ENCODE results near the gene PLEKHA5. TPM values are rescaled to one million over a fixed set of nuclear protein-coding genes. Genes with fewer than 3 reads are reported as not detected.

PLEKHA5 gene
- polyA plus RNA-seq, 1 of the 3 experiments (the other 2 are of a cell fraction), result 7.1 TPM

DNA sequence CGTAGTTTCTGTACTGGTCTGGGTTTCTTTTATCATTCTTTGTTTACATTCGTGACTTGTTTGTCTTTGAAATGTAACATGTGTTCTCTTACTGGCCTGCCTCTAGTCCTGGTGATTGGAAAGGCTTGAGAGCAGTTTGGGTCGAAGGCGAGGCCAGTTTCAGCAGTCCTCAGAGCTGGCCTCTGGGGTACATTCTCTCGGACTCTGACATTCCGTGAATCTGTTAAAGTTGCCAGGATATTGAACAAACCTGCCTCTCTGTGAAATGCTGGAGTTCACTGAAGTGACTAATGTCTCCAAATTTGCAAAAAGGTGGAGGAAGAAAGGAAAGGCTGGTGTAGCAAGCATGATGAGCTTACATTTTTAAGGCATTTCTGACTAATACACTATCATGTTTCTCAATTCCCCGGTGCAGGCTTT, 1.5 kb downstream of the PLEKHA5 start:
- Histone ChIP-seq H2AFZ (ENCODE audit: low read depth) (peak overlapping the region; percentile 38), H3K36me3 (replicated peaks in 1 of 2; ENCODE audit: control insufficient read depth in 1 of 2, insufficient read depth in 2 of 2, low read length in 1 of 2) (peaks cover 3 to 20% of the 10 kb centered on the region in 2 experiments), H3K4me3 (ENCODE audit: low read depth in 2 of 2, low read length in 1 of 2) (peak overlapping the region; percentile 78 to 91), H3K9me2 (no peaks in the 10 kb centered on the region), H3K4me1 (ENCODE audit: control insufficient read depth in 1 of 2, insufficient read depth in 2 of 2, low read depth in 1 of 2, low read length in 1 of 2) (peaks cover 3 to 11% of the 10 kb centered on the region in 2 experiments; a peak in 2 of 4 replicates), H3K27me3 (ENCODE audit: insufficient read depth) (no peaks in the 10 kb centered on the region), H3K79me2 (ENCODE audit: insufficient read depth) (peaks cover 46% of the 10 kb centered on the region), H3K9me3 (0 out of 2 replicates have a peak, but pooled peaks cover 5% of the 10 kb centered on the region), H3K4me2 (peak overlapping the region; percentile 91), H3K27ac (ENCODE audit: low read depth in 2 of 2, low read length in 1 of 2) (peak overlapping the region; percentile 55 to 74), H3F3A (replicated peaks; ENCODE audit: insufficient read depth) (peaks cover 22% of the 10 kb centered on the region), H3K9ac (peak overlapping the region; percentile 68), H4K20me1 (ENCODE audit: insufficient read depth) (no peaks in the 10 kb centered on the region)
- DNase-seq, result peak; percentile 35
- no peak for TF ChIP-seq RAD21 (IDR thresholded peaks at IDR 0.05; ENCODE audit: low read length)
- peak; percentile 28; the same call in 1 of the 2 replicates for TF ChIP-seq SIN3A (IDR thresholded peaks at IDR 0.05; ENCODE audit: borderline replicate concordance, low read depth, low read length)
- no peak for TF ChIP-seq GATA2 (CRISPR knock-in tag; IDR thresholded peaks at IDR 0.05)
- no peak for TF ChIP-seq MEF2A (IDR thresholded peaks at IDR 0.05; ENCODE audit: borderline replicate concordance, low read depth)
- WGBS (ENCODE audit: low lambda C conversion rate), result 2% methylated on average over 7 of the region's 7 CpGs
- ChIA-PET POLR2A (no interaction called here), CTCF (interaction anchor here (0.7 to 0.8 kb wide), 2 partner anchors 51 to 133 kb away, joined by 3 read pairs; no protein-coding TSS in a partner anchor)

DNA sequence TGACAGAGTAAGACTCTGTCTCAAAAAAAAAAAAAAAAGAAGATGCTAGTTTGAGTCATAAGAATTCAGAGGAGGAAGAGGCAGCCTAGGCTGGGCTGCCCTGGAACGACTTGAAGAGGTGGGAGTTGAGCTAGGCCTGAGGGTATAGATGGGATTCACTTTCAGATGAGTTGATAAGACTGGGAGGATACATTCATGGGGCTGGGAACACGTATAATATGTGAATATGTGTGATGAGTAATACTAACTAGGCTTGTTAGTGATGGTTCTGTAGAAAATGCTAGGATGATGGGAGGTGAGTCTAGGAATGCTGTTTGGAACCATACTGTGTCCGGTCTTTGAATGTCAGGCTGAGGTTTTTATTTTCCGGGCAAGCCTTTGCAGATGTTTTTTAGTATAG, 9.0 kb downstream of the PLEKHA5 start:
- H4K20me1 ChIP-seq (ENCODE audit: insufficient read depth), result no peaks in the 10 kb centered on the region
- H3K36me3 ChIP-seq (replicated peaks in 1 of 2; ENCODE audit: control insufficient read depth in 1 of 2, insufficient read depth in 2 of 2, low read length in 1 of 2), result peaks cover 7 to 21% of the 10 kb centered on the region in 2 experiments
- TF ChIP-seq, protein P1, sequence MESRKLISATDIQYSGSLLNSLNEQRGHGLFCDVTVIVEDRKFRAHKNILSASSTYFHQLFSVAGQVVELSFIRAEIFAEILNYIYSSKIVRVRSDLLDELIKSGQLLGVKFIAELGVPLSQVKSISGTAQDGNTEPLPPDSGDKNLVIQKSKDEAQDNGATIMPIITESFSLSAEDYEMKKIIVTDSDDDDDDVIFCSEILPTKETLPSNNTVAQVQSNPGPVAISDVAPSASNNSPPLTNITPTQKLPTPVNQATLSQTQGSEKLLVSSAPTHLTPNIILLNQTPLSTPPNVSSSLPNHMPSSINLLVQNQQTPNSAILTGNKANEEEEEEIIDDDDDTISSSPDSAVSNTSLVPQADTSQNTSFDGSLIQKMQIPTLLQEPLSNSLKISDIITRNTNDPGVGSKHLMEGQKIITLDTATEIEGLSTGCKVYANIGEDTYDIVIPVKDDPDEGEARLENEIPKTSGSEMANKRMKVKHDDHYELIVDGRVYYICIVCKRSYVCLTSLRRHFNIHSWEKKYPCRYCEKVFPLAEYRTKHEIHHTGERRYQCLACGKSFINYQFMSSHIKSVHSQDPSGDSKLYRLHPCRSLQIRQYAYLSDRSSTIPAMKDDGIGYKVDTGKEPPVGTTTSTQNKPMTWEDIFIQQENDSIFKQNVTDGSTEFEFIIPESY (IDR thresholded peaks at IDR 0.05; ENCODE audit: borderline replicate concordance, low read depth), result no peak
- TF ChIP-seq ELF1 (IDR thresholded peaks at IDR 0.05) (no peak), SMC3 (IDR thresholded peaks at IDR 0.05; ENCODE audit: low read depth, low read length) (no peak), GABPA (IDR thresholded peaks at IDR 0.05; ENCODE audit: low read depth) (no peak), POLR2AphosphoS5 (IDR thresholded peaks at IDR 0.05; ENCODE audit: low read depth, low read length) (no peak), TCF12 (IDR thresholded peaks at IDR 0.05) (no peak)
- TF ChIP-seq, protein P2, sequence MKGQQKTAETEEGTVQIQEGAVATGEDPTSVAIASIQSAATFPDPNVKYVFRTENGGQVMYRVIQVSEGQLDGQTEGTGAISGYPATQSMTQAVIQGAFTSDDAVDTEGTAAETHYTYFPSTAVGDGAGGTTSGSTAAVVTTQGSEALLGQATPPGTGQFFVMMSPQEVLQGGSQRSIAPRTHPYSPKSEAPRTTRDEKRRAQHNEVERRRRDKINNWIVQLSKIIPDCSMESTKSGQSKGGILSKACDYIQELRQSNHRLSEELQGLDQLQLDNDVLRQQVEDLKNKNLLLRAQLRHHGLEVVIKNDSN (IDR thresholded peaks at IDR 0.05; ENCODE audit: borderline replicate concordance, low read depth), result no peak
- TF ChIP-seq, protein P3, sequence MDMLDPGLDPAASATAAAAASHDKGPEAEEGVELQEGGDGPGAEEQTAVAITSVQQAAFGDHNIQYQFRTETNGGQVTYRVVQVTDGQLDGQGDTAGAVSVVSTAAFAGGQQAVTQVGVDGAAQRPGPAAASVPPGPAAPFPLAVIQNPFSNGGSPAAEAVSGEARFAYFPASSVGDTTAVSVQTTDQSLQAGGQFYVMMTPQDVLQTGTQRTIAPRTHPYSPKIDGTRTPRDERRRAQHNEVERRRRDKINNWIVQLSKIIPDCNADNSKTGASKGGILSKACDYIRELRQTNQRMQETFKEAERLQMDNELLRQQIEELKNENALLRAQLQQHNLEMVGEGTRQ (IDR thresholded peaks at IDR 0.05; ENCODE audit: borderline replicate concordance, low read depth, low read length), result no peak
- TF ChIP-seq, protein P4, sequence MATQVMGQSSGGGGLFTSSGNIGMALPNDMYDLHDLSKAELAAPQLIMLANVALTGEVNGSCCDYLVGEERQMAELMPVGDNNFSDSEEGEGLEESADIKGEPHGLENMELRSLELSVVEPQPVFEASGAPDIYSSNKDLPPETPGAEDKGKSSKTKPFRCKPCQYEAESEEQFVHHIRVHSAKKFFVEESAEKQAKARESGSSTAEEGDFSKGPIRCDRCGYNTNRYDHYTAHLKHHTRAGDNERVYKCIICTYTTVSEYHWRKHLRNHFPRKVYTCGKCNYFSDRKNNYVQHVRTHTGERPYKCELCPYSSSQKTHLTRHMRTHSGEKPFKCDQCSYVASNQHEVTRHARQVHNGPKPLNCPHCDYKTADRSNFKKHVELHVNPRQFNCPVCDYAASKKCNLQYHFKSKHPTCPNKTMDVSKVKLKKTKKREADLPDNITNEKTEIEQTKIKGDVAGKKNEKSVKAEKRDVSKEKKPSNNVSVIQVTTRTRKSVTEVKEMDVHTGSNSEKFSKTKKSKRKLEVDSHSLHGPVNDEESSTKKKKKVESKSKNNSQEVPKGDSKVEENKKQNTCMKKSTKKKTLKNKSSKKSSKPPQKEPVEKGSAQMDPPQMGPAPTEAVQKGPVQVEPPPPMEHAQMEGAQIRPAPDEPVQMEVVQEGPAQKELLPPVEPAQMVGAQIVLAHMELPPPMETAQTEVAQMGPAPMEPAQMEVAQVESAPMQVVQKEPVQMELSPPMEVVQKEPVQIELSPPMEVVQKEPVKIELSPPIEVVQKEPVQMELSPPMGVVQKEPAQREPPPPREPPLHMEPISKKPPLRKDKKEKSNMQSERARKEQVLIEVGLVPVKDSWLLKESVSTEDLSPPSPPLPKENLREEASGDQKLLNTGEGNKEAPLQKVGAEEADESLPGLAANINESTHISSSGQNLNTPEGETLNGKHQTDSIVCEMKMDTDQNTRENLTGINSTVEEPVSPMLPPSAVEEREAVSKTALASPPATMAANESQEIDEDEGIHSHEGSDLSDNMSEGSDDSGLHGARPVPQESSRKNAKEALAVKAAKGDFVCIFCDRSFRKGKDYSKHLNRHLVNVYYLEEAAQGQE (IDR thresholded peaks at IDR 0.05; ENCODE audit: low read depth, low read length), result no peak
- TF ChIP-seq, protein P5, sequence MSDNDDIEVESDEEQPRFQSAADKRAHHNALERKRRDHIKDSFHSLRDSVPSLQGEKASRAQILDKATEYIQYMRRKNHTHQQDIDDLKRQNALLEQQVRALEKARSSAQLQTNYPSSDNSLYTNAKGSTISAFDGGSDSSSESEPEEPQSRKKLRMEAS (IDR thresholded peaks at IDR 0.05; ENCODE audit: low read depth), result no peak
- H3K27me3 ChIP-seq (ENCODE audit: insufficient read depth), result no peaks in the 10 kb centered on the region
- H3F3A ChIP-seq (replicated peaks; ENCODE audit: insufficient read depth), result peaks cover 11% of the 10 kb centered on the region
- no peak overlapping the region for H3K9ac ChIP-seq
- no peak overlapping the region for H3K4me2 ChIP-seq
- no peaks in the 10 kb centered on the region for H3K9me2 ChIP-seq
- H3K4me1 ChIP-seq (ENCODE audit: control insufficient read depth in 1 of 2, insufficient read depth in 2 of 2, low read depth in 1 of 2, low read length in 1 of 2), result no peaks in the 10 kb centered on the region; a peak in 1 of 4 replicates
- H3K27ac ChIP-seq (ENCODE audit: low read depth in 2 of 2, low read length in 1 of 2), result no peak overlapping the region; a peak in 1 of 4 replicates
- CTCF ChIA-PET, result no interaction called here
- no peaks in the 10 kb centered on the region for H3K9me3 ChIP-seq
- H3K4me3 ChIP-seq (ENCODE audit: low read depth in 2 of 2, low read length in 1 of 2), result no peak overlapping the region
- WGBS (ENCODE audit: low lambda C conversion rate), result 55% methylated on average over 4 of the region's 4 CpGs
- H2AFZ ChIP-seq (ENCODE audit: low read depth), result no peak overlapping the region
- H3K79me2 ChIP-seq (ENCODE audit: insufficient read depth), result peaks cover 55% of the 10 kb centered on the region; the same call in 1 of the 2 replicates
- POLR2A ChIA-PET, result no interaction called here
- no peak for DNase-seq
